DND-41 (cell line): ENCODE data around the gene TMIGD1.

Experiments
- CTCF ChIP-seq: IDR thresholded peaks from 2 replicates; pipeline ENCODE4 v1.5.1; 2012; ENCODE audit warnings: borderline replicate concordance, low read length, moderate library complexity, mild to moderate bottlenecking; ENCODE audit not compliant: poor library complexity, severe bottlenecking; ENCODE audit errors: extremely low read depth
- EZH2 ChIP-seq: IDR thresholded peaks from 3 replicates; pipeline ENCODE4 v1.6.1; 2012; ENCODE audit warnings: borderline replicate concordance, low read depth, mild to moderate bottlenecking, moderate library complexity, low read length, inconsistent platforms; ENCODE audit not compliant: severe bottlenecking

GRCh38 chr17:30324723-30325122, 9.1 kb downstream of the TMIGD1 start:
- no peak for TF ChIP-seq CTCF
- TF ChIP-seq EZH2 = no peak
